Glutamatergic neuron (in vitro differentiated cells): ENCODE data around the gene SYNPR. TPM values are rescaled to one million over a fixed set of nuclear protein-coding genes. Genes with fewer than 3 reads are reported as not detected.
A peak's percentile ranks its signal among the peaks of the same experiment; 100 is the strongest.

Experiments used
- DNase-seq: peaks from one replicate; pipeline ENCODE4 v3.0.0; 2022
- H3K27ac Mint-ChIP-seq: one replicate; pipeline ENCODE4 v1.8.0; 2020; ENCODE audit warnings: mild to moderate bottlenecking, mixed read lengths, inconsistent platforms; ENCODE audit not compliant: unreplicated experiment
- H3K27me3 Mint-ChIP-seq: one replicate; pipeline ENCODE4 v1.8.0; 2020; ENCODE audit warnings: mild to moderate bottlenecking, moderate library complexity, mixed read lengths, inconsistent platforms; ENCODE audit not compliant: unreplicated experiment
- H3K36me3 Mint-ChIP-seq: one replicate; pipeline ENCODE4 v1.8.0; 2020; ENCODE audit warnings: mild to moderate bottlenecking, mixed read lengths, inconsistent platforms; ENCODE audit not compliant: unreplicated experiment
- H3K4me1 Mint-ChIP-seq: one replicate; pipeline ENCODE4 v1.8.0; 2020; ENCODE audit warnings: mild to moderate bottlenecking, low read depth, mixed read lengths, inconsistent platforms; ENCODE audit not compliant: unreplicated experiment
- H3K4me3 Mint-ChIP-seq: one replicate; pipeline ENCODE4 v1.8.0; 2020; ENCODE audit warnings: mild to moderate bottlenecking, mixed read lengths, inconsistent platforms; ENCODE audit not compliant: unreplicated experiment
- H3K9me3 Mint-ChIP-seq: one replicate; pipeline ENCODE4 v1.8.0; 2020; ENCODE audit warnings: mild to moderate bottlenecking, moderate library complexity, mixed read lengths, inconsistent platforms; ENCODE audit not compliant: unreplicated experiment
- total RNA-seq: library from RNA; stranded (reverse); fragmentation: NEBNext Ultra II Directional; extraction: Animal tissue kit (Norgen Biotek cat#: 25700); gene quantifications from one replicate; pipeline ENCODE4 v1.2.1, GENCODE V29; 2021; ENCODE audit not compliant: unreplicated experiment
- TF ChIP-seq, protein P1 (sequence below): fragments of 200-600 bp; sonication (generic); IDR thresholded peaks from one replicate; pipeline ENCODE4 v1.5.0; 2021; ENCODE audit not compliant: partially characterized antibody, unreplicated experiment

The SYNPR gene
- total RNA-seq, 1 donor from 2014 or later = 6.1 TPM

- Mint-ChIP-seq H3K9me3 (peaks cover under 1% of the 10 kb centered on the region), H3K4me3 (no peak overlapping the region), H3K36me3 (no peaks in the 10 kb centered on the region), H3K27ac (no peak overlapping the region), H3K4me1 (peaks cover 1% of the 10 kb centered on the region), H3K27me3 (peaks cover 1% of the 10 kb centered on the region)
- no peak for DNase-seq
- TF ChIP-seq, protein P1, sequence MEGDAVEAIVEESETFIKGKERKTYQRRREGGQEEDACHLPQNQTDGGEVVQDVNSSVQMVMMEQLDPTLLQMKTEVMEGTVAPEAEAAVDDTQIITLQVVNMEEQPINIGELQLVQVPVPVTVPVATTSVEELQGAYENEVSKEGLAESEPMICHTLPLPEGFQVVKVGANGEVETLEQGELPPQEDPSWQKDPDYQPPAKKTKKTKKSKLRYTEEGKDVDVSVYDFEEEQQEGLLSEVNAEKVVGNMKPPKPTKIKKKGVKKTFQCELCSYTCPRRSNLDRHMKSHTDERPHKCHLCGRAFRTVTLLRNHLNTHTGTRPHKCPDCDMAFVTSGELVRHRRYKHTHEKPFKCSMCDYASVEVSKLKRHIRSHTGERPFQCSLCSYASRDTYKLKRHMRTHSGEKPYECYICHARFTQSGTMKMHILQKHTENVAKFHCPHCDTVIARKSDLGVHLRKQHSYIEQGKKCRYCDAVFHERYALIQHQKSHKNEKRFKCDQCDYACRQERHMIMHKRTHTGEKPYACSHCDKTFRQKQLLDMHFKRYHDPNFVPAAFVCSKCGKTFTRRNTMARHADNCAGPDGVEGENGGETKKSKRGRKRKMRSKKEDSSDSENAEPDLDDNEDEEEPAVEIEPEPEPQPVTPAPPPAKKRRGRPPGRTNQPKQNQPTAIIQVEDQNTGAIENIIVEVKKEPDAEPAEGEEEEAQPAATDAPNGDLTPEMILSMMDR = no peak
Observed at GRCh38 chr3:63240381-63240902, 37.7 kb upstream of the SYNPR start.

GRCh38 chr3:63242124-63242523, 36.0 kb upstream of the SYNPR start:
- no peak overlapping the region for H3K4me3 Mint-ChIP-seq
- TF ChIP-seq, protein P1 = no peak
- H3K4me1 Mint-ChIP-seq = peaks cover 2% of the 10 kb centered on the region
- H3K27ac Mint-ChIP-seq = no peak overlapping the region
- H3K9me3 Mint-ChIP-seq = peaks cover 2% of the 10 kb centered on the region
- DNase-seq = no peak
- peaks cover 2% of the 10 kb centered on the region for H3K27me3 Mint-ChIP-seq
- H3K36me3 Mint-ChIP-seq = no peaks in the 10 kb centered on the region

GRCh38 chr3:63244486-63244885, 33.6 kb upstream of the SYNPR start:
- TF ChIP-seq, protein P1 = no peak
- peaks cover 2% of the 10 kb centered on the region for H3K27me3 Mint-ChIP-seq
- peaks cover 2% of the 10 kb centered on the region for H3K4me1 Mint-ChIP-seq
- H3K4me3 Mint-ChIP-seq = no peak overlapping the region
- no peak overlapping the region for H3K27ac Mint-ChIP-seq
- DNase-seq = no peak
- H3K9me3 Mint-ChIP-seq = peaks cover 2% of the 10 kb centered on the region
- no peaks in the 10 kb centered on the region for H3K36me3 Mint-ChIP-seq

DNA sequence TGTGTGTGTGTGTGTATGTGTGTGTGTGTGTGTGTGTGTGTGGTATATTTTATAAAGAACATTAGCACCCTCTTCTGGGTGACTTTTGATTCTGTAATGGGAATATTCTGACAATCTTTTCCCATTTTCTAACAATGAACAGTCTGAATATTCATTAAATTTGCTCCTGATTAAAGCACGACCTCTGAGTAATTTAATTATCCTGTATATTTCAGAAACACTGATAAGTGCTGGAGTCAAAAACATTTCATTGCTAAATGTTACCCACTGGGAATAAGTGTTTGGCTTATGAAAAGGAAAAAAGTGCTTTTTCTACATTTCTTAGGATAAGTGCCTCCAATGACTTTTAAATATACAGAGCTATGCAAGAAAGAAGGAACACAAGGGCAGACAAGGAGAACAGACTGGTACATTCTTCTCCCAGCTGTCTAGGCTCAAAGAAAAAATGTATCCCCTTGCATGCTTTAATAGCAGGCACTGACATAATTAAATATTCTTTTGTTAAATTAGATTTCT, 32.3 kb upstream of the SYNPR start:
- no peak overlapping the region for H3K4me3 Mint-ChIP-seq
- H3K27ac Mint-ChIP-seq = peak overlapping the region; percentile 68
- peaks cover 2% of the 10 kb centered on the region for H3K9me3 Mint-ChIP-seq
- DNase-seq = no peak
- H3K36me3 Mint-ChIP-seq = no peaks in the 10 kb centered on the region
- peaks cover 2% of the 10 kb centered on the region for H3K4me1 Mint-ChIP-seq
- TF ChIP-seq, protein P1 = no peak
- peaks cover 2% of the 10 kb centered on the region for H3K27me3 Mint-ChIP-seq

DNA sequence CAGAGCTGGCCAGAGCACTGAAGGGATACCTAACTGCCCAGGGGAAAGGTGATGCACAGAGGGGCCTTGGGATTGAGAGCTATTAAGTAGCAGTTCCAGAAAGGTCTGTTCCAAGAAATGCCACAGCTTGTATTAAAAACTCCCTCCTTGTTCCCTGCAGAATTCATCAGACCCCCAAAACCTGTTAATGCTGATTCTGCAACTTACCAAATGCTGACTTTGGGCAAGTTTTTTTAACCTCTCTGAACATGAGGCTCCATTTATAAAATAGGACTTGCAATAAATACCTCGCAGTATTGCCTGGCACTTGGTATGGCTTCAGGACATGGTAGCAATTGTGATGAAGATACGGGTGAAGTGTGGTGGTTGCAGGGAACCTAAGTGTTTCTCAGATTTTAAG, 30.1 kb upstream of the SYNPR start:
- Mint-ChIP-seq H3K27me3 (peaks cover 2% of the 10 kb centered on the region), H3K9me3 (peaks cover 2% of the 10 kb centered on the region), H3K36me3 (no peaks in the 10 kb centered on the region), H3K4me1 (peaks cover 2% of the 10 kb centered on the region), H3K4me3 (no peak overlapping the region), H3K27ac (no peak overlapping the region)
- TF ChIP-seq, protein P1 = no peak
- no peak for DNase-seq
